Keratinocyte (primary cell): ENCODE data around the gene PREP. TPM values are rescaled to one million over a fixed set of nuclear protein-coding genes. Genes with fewer than 3 reads are reported as not detected.

ENCODE experiments used
- DNase-seq: peaks from one replicate; pipeline ENCODE4 v3.0.0-alpha.2; 2011; ENCODE audit warnings: low read depth, missing footprints, low spot score
- FAIRE-seq: peaks from 2 replicates; lab custom pipeline; 2011; peaks lifted over from hg19 to GRCh38; lab: Jason Lieb, UNC
- H2AFZ ChIP-seq: 2 replicates; pipeline ENCODE4 v1.6.0; 2012; ENCODE audit warnings: low read length, control low read depth, inconsistent platforms; ENCODE audit not compliant: control insufficient read depth
- H3K27ac ChIP-seq: 2 replicates; pipeline ENCODE4 v1.5.1; 2011; ENCODE audit warnings: low read length; ENCODE audit not compliant: control insufficient read depth, insufficient read depth
- H3K27me3 ChIP-seq: 3 replicates; pipeline ENCODE4 v1.6.0; 2011; ENCODE audit warnings: low read length; ENCODE audit not compliant: control insufficient read depth, insufficient read depth; ENCODE audit errors: extremely low read depth
- H3K36me3 ChIP-seq, 2 experiments: 2 replicates in 1 of 2; 3 replicates in 1 of 2; pipeline ENCODE4 v1.5.1; 2011; ENCODE audit warnings: low read length in 2 of 2, mild to moderate bottlenecking in 1 of 2; ENCODE audit not compliant: control insufficient read depth in 2 of 2, insufficient read depth in 2 of 2; ENCODE audit errors: extremely low read depth in 1 of 2
- H3K4me1 ChIP-seq: 3 replicates; pipeline ENCODE4 v1.5.1; 2011; ENCODE audit warnings: low read length; ENCODE audit not compliant: control insufficient read depth, insufficient read depth; ENCODE audit errors: extremely low read depth
- H3K4me2 ChIP-seq: 3 replicates; pipeline ENCODE4 v1.6.0; 2011; ENCODE audit warnings: low read depth, low read length; ENCODE audit not compliant: control insufficient read depth, insufficient read depth; ENCODE audit errors: extremely low read depth
- H3K4me3 ChIP-seq, 3 experiments: fragments of 200-600 bp in 1 of 3; sonication (generic) in 1 of 3; 2 replicates in 2 of 3; 3 replicates in 1 of 3; pipeline ENCODE4 v1.5.1; 2011 to 2016; ENCODE audit warnings: low read length in 3 of 3, mild to moderate bottlenecking in 3 of 3, control low read depth in 2 of 3, inconsistent platforms in 1 of 3, low read depth in 1 of 3, mixed read lengths in 1 of 3, mixed run types in 1 of 3, moderate library complexity in 1 of 3; ENCODE audit not compliant: control insufficient read depth in 2 of 3, insufficient read depth in 2 of 3; ENCODE audit errors: extremely low read depth in 1 of 3
- H3K79me2 ChIP-seq: 2 replicates; pipeline ENCODE4 v1.6.0; 2012; ENCODE audit warnings: low read length; ENCODE audit not compliant: control insufficient read depth, insufficient read depth
- H3K9ac ChIP-seq: 3 replicates; pipeline ENCODE4 v1.6.0; 2011; ENCODE audit warnings: low read length; ENCODE audit not compliant: control insufficient read depth, insufficient read depth; ENCODE audit errors: extremely low read depth
- H3K9me1 ChIP-seq: 3 replicates; pipeline ENCODE4 v1.6.0; 2011; ENCODE audit warnings: low read length; ENCODE audit not compliant: control insufficient read depth, insufficient read depth; ENCODE audit errors: extremely low read depth
- H3K9me3 ChIP-seq: 2 replicates; pipeline ENCODE4 v1.5.1; 2012; ENCODE audit warnings: low read depth, low read length; ENCODE audit not compliant: control insufficient read depth
- H4K20me1 ChIP-seq: 3 replicates; pipeline ENCODE4 v1.6.0; 2011; ENCODE audit warnings: low read length; ENCODE audit not compliant: control insufficient read depth, insufficient read depth; ENCODE audit errors: extremely low read depth
- EZH2 ChIP-seq: IDR thresholded peaks from one replicate; pipeline ENCODE4 v1.6.1; 2012; ENCODE audit warnings: inconsistent platforms, mild to moderate bottlenecking, low read length, moderate library complexity
- dilution Hi-C: fragments of 300-500 bp; cut with MboI; formaldehyde crosslinking; loops from one replicate; pipeline ENCODE4 v1.7.0; 2020; ENCODE audit warnings: low sequenced_read_pairs; ENCODE audit not compliant: extremely low pct_ligation_motif_present
- polyA plus RNA-seq, 5 experiments: library from polyadenylated mRNA; depleted of rRNA in 3 of 5; stranded (reverse) in 3 of 5; stranded (forward) in 1 of 5; unstranded in 1 of 5; fragments of >200 nt; gene quantifications; 1 replicate in 1 of 5; 2 replicates in 3 of 5; 3 replicates in 1 of 5; pipeline versions ENCODE4 v1.2.1 to v1.2.3, GENCODE V29; 2011 to 2012; ENCODE audit warnings: missing spikeins in 2 of 5, low read depth in 1 of 5, low replicate concordance in 1 of 5
- TF ChIP-seq, protein P1 (sequence below), 3 experiments: IDR thresholded peaks in 1 of 3; conservative IDR thresholded peaks in 1 of 3; optimal IDR thresholded peaks in 1 of 3; 2 replicates in 2 of 3; 3 replicates in 1 of 3; pipeline versions ENCODE3 to v1.5.1; 2011; ENCODE audit warnings: low read length in 3 of 3, mild to moderate bottlenecking in 3 of 3, moderate library complexity in 2 of 3, control low read depth in 1 of 3, inconsistent platforms in 1 of 3; ENCODE audit not compliant: insufficient read depth in 2 of 3; ENCODE audit errors: extremely low read depth in 1 of 3

Gene PREP
- polyA plus RNA-seq, 1 donor (not counting 4 experiments of a cell fraction or from before 2014, with no cell fraction given), result 48.3 TPM

DNA sequence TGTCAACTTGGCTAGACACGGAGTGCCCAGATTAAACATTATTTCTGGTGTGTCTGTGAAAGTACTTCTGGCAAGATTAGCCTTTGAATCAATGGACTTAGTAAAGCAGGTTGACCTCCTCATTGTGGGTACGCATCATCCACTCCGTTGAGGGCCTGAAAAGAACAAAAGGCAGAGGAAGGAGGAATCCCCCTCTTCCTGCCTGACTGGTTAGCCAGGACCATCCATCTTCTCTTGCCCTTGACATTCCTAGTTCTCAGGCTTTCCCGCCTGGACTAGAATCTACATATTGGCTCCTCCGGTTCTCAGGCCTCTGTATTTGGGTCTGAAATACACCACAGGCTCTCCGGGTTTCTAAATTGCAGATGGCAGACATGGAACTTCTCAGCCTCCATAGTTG lies 149.1 kb downstream of the PREP start:
- no peak overlapping the region for H3K27ac ChIP-seq
- no peaks in the 10 kb centered on the region for H4K20me1 ChIP-seq
- H3K27me3 ChIP-seq, result no peaks in the 10 kb centered on the region
- no peaks in the 10 kb centered on the region for H3K9me1 ChIP-seq
- no peaks in the 10 kb centered on the region for H3K4me1 ChIP-seq
- H3K9ac ChIP-seq, result no peak overlapping the region
- dilution Hi-C loops, result no loop called here
- no peaks in the 10 kb centered on the region for H3K36me3 ChIP-seq
- FAIRE-seq (no peak), DNase-seq (no peak)
- no peak overlapping the region for H2AFZ ChIP-seq
- no peak for TF ChIP-seq EZH2
- TF ChIP-seq, protein P1, sequence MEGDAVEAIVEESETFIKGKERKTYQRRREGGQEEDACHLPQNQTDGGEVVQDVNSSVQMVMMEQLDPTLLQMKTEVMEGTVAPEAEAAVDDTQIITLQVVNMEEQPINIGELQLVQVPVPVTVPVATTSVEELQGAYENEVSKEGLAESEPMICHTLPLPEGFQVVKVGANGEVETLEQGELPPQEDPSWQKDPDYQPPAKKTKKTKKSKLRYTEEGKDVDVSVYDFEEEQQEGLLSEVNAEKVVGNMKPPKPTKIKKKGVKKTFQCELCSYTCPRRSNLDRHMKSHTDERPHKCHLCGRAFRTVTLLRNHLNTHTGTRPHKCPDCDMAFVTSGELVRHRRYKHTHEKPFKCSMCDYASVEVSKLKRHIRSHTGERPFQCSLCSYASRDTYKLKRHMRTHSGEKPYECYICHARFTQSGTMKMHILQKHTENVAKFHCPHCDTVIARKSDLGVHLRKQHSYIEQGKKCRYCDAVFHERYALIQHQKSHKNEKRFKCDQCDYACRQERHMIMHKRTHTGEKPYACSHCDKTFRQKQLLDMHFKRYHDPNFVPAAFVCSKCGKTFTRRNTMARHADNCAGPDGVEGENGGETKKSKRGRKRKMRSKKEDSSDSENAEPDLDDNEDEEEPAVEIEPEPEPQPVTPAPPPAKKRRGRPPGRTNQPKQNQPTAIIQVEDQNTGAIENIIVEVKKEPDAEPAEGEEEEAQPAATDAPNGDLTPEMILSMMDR (optimal IDR thresholded peaks at IDR 0.05 in 1 of 3, IDR thresholded peaks at IDR 0.05 in 1 of 3, conservative IDR thresholded peaks at IDR 0.05 in 1 of 3; ENCODE audit: extremely low read depth in 1 of 3, insufficient read depth in 2 of 3, low read length in 3 of 3), result no peak
- no peaks in the 10 kb centered on the region for H3K9me3 ChIP-seq
- no peaks in the 10 kb centered on the region for H3K79me2 ChIP-seq
- no peak overlapping the region for H3K4me3 ChIP-seq
- no peak overlapping the region for H3K4me2 ChIP-seq

DNA sequence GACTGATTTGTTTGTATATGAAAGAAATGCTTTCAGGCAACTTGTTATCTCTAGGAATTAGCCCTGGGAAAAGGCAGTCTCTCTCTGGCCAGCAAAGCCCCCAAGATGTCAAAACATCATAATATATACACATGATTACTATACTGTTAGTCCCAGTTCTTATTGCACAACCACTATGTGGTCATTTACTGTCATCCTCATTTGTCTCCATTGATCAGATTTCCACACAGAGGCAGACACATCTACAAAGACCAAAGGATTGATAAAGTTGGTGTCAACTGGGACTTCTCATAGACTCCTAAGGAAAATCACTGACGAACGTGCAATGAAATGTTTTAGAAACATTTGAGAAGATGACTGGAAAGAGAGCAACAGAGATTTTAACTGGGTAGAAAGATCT lies 151.2 kb downstream of the PREP start:
- DNase-seq (no peak), FAIRE-seq (no peak)
- no peaks in the 10 kb centered on the region for H3K9me3 ChIP-seq
- TF ChIP-seq, protein P1 (optimal IDR thresholded peaks at IDR 0.05 in 1 of 3, IDR thresholded peaks at IDR 0.05 in 1 of 3, conservative IDR thresholded peaks at IDR 0.05 in 1 of 3; ENCODE audit: extremely low read depth in 1 of 3, insufficient read depth in 2 of 3, low read length in 3 of 3), result no peak
- H3K9ac ChIP-seq, result no peak overlapping the region
- no peak overlapping the region for H3K27ac ChIP-seq
- dilution Hi-C loops, result no loop called here
- H3K9me1 ChIP-seq, result no peaks in the 10 kb centered on the region
- H3K27me3 ChIP-seq, result no peaks in the 10 kb centered on the region
- H4K20me1 ChIP-seq, result no peaks in the 10 kb centered on the region
- H3K79me2 ChIP-seq, result no peaks in the 10 kb centered on the region
- no peak overlapping the region for H3K4me3 ChIP-seq
- H3K4me1 ChIP-seq, result no peaks in the 10 kb centered on the region
- no peak overlapping the region for H2AFZ ChIP-seq
- H3K36me3 ChIP-seq, result no peaks in the 10 kb centered on the region
- H3K4me2 ChIP-seq, result no peak overlapping the region
